OCI-LY7 (cell line): Measurements from ENCODE around the gene PRSS1. TPM values are rescaled to one million over a fixed set of nuclear protein-coding genes. Genes with fewer than 3 reads are reported as not detected.
"Not testable (repeated sequence)": the region's sequence is repeated elsewhere in the genome, so short reads cannot be mapped to it uniquely, and the experiment has no call there.

Experiments
- BruUV-seq: library from RNA; stranded (reverse); fragments of 400-500 nt; replicated peaks from 2 replicates; lab custom pipeline; 2021; lab: Mats Ljungman, UMichigan
- CTCF ChIA-PET: fragments of 300-600 bp; sonication (Branson Sonifier 250); formaldehyde crosslinking; loops from one replicate; lab custom pipeline; 2022; ENCODE audit warnings: antibody characterized with exemption; ENCODE audit not compliant: unreplicated experiment; lab: Charles Lee
- POLR2A ChIA-PET: fragments of 300-600 bp; sonication (Branson Sonifier 250); formaldehyde crosslinking; loops from one replicate; lab custom pipeline; 2022; ENCODE audit warnings: antibody characterized with exemption; lab: Charles Lee
- DNase-seq: peaks from one replicate; pipeline ENCODE4 v3.0.0-alpha.2; 2015; ENCODE audit warnings: low spot score
- H2AFZ ChIP-seq: fragments of 200-600 bp; sonication (generic), shearing (Covaris generic); 2 replicates; pipeline ENCODE4 v1.6.1; 2014; ENCODE audit warnings: mild to moderate bottlenecking, antibody characterized with exemption, low read length, moderate library complexity
- H3K27ac ChIP-seq: fragments of 200-600 bp; sonication (generic); 2 replicates; pipeline ENCODE4 v1.5.1; 2014; ENCODE audit warnings: mixed run types, low read depth, mild to moderate bottlenecking, moderate library complexity, low read length, inconsistent platforms; ENCODE audit not compliant: poor library complexity, severe bottlenecking
- H3K36me3 ChIP-seq: fragments of 200-600 bp; sonication (generic); 2 replicates; pipeline ENCODE4 v1.6.1; 2014; ENCODE audit warnings: mild to moderate bottlenecking, antibody characterized with exemption, low read length, moderate library complexity, mixed read lengths; ENCODE audit not compliant: insufficient read depth
- H3K4me1 ChIP-seq: fragments of 200-600 bp; sonication (generic); 2 replicates; pipeline ENCODE4 v1.5.1; 2014; ENCODE audit warnings: mild to moderate bottlenecking, low read length; ENCODE audit not compliant: insufficient read depth, poor library complexity, severe bottlenecking
- H3K4me2 ChIP-seq: fragments of 200-600 bp; sonication (generic); 2 replicates; pipeline ENCODE4 v1.6.1; 2014; ENCODE audit warnings: mild to moderate bottlenecking, low read length
- H3K4me3 ChIP-seq: fragments of 200-600 bp; sonication (generic); 2 replicates; pipeline ENCODE4 v1.5.1; 2014; ENCODE audit warnings: mild to moderate bottlenecking, low read depth, low read length; ENCODE audit not compliant: poor library complexity, severe bottlenecking
- H3K79me2 ChIP-seq: fragments of 200-600 bp; sonication (generic); 2 replicates; pipeline ENCODE4 v1.6.1; 2016; ENCODE audit warnings: low read depth, mild to moderate bottlenecking, low read length, moderate library complexity, mixed read lengths; ENCODE audit not compliant: insufficient read depth
- H3K9me2 ChIP-seq: fragments of 200-600 bp; sonication (generic); 2 replicates; pipeline ENCODE4 v1.6.1; 2016; ENCODE audit warnings: mild to moderate bottlenecking, low read length, mixed read lengths; ENCODE audit not compliant: insufficient read depth
- H3K9me3 ChIP-seq: fragments of 200-600 bp; sonication (generic); 2 replicates; pipeline ENCODE4 v1.6.1; 2014; ENCODE audit warnings: mild to moderate bottlenecking, mixed run types, low read length, mixed read lengths
- H4K20me1 ChIP-seq: fragments of 200-600 bp; sonication (generic); 2 replicates; pipeline ENCODE4 v1.6.1; 2014; ENCODE audit warnings: mild to moderate bottlenecking, antibody characterized with exemption, low read length, moderate library complexity, mixed read lengths; ENCODE audit not compliant: insufficient read depth
- EZH2phosphoT487 ChIP-seq: fragments of 200-600 bp; sonication (generic); IDR thresholded peaks from 2 replicates; pipeline ENCODE4 v1.6.1; 2018; ENCODE audit warnings: low read depth, borderline replicate concordance, mild to moderate bottlenecking, mixed run types, antibody characterized with exemption, low read length, moderate library complexity, mixed read lengths
- intact Hi-C: fragments of 100-400 bp; cut with micrococcal nuclease; formaldehyde crosslinking; loops from one replicate; pipeline ENCODE4 v1.10.0; 2022; ENCODE audit not compliant: unreplicated experiment
- total RNA-seq, 2 experiments: library from RNA; depleted of rRNA in 1 of 2; stranded (reverse); fragments of >200 nt in 1 of 2; shearing (Covaris generic) in 1 of 2; gene quantifications; 2 replicates each; pipeline ENCODE4 v1.2.3, GENCODE V29; 2014 to 2022
- TF ChIP-seq, protein P1 (sequence below): fragments of 200-600 bp; sonication (generic); conservative IDR thresholded peaks from 2 replicates; pipeline ENCODE4 v1.5.1; 2014; ENCODE audit warnings: mild to moderate bottlenecking, antibody characterized with exemption, low read length, moderate library complexity, mixed read lengths

Gene PRSS1
- total RNA-seq, 2 experiments from 2014 or later, result not detected

DNA sequence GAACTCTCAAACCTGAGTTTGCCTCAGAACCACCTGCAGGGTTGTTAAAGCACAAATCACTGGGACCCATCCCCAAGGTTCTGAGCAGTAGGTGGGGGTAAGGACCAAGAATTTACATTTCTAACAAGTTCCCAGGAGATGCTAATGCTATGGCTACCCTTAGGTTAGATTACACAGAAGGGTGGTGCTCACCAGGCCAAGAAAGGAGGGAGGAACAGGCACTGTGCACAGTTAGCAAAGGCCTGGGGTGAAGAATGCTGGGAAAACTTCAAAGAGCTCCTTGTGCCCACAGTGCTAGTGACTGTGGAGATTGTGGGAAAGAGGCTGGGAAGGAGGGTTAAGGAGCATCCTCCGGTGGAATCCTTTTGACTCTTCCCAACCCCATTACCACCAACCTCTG is 12.8 kb downstream of the PRSS1 start:
- H3K27ac ChIP-seq, result no peak overlapping the region
- BruUV-seq, result no TSS peak
- no peak for DNase-seq
- no peaks in the 10 kb centered on the region for H4K20me1 ChIP-seq
- CTCF ChIA-PET, result interaction anchor here (0.6 kb wide), 1 partner anchor 94 kb away, joined by 3 read pairs; no protein-coding TSS in a partner anchor
- H3K4me3 ChIP-seq, result no peak overlapping the region
- H3K9me3 ChIP-seq, result no peaks in the 10 kb centered on the region
- H3K36me3 ChIP-seq, result no peaks in the 10 kb centered on the region
- no peak for TF ChIP-seq EZH2phosphoT487
- TF ChIP-seq, protein P1, sequence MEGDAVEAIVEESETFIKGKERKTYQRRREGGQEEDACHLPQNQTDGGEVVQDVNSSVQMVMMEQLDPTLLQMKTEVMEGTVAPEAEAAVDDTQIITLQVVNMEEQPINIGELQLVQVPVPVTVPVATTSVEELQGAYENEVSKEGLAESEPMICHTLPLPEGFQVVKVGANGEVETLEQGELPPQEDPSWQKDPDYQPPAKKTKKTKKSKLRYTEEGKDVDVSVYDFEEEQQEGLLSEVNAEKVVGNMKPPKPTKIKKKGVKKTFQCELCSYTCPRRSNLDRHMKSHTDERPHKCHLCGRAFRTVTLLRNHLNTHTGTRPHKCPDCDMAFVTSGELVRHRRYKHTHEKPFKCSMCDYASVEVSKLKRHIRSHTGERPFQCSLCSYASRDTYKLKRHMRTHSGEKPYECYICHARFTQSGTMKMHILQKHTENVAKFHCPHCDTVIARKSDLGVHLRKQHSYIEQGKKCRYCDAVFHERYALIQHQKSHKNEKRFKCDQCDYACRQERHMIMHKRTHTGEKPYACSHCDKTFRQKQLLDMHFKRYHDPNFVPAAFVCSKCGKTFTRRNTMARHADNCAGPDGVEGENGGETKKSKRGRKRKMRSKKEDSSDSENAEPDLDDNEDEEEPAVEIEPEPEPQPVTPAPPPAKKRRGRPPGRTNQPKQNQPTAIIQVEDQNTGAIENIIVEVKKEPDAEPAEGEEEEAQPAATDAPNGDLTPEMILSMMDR, result no peak
- no peaks in the 10 kb centered on the region for H3K4me1 ChIP-seq
- POLR2A ChIA-PET, result no interaction called here
- no peaks in the 10 kb centered on the region for H3K79me2 ChIP-seq
- no peaks in the 10 kb centered on the region for H3K9me2 ChIP-seq
- no peak overlapping the region for H3K4me2 ChIP-seq
- H2AFZ ChIP-seq, result no peak overlapping the region
- intact Hi-C loops, result no loop called here

DNA sequence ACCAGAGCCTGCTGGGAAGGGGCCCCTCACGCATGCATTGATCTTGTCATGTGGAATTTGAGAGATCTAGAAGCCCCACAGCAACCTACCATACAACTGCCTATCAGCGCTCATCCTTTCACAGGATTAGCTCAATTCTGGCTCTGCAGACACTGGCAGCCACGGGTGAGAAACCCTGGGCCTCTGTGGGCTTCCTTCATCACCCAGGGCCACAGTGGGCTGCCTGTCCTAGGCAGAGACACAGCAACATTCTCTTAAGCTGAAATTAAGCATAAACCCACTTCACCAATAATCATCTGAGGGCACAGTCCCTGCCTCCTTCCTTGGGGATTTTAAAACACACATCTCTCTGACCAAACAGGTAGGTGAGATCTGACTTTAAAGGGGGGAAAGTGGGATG is 18.2 kb downstream of the PRSS1 start:
- H3K4me1 ChIP-seq, result peaks cover 30% of the 10 kb centered on the region
- H2AFZ ChIP-seq, result no peak overlapping the region
- intact Hi-C loops, result no loop called here
- H3K4me2 ChIP-seq, result no peak overlapping the region
- no peaks in the 10 kb centered on the region for H3K9me3 ChIP-seq
- no peak for DNase-seq
- no TSS peak for BruUV-seq
- CTCF ChIA-PET, result interaction anchor here (0.6 to 1.5 kb wide), 2 partner anchors 16 to 988 kb away, joined by 3 read pairs; no protein-coding TSS in a partner anchor
- no peaks in the 10 kb centered on the region for H3K36me3 ChIP-seq
- H3K9me2 ChIP-seq, result no peaks in the 10 kb centered on the region
- no peaks in the 10 kb centered on the region for H4K20me1 ChIP-seq
- no peak overlapping the region for H3K4me3 ChIP-seq
- POLR2A ChIA-PET, result interaction anchor here (0.6 kb wide), 1 partner anchor 12 kb away, joined by 4 read pairs; no protein-coding TSS in a partner anchor
- H3K79me2 ChIP-seq, result no peaks in the 10 kb centered on the region
- no peak for TF ChIP-seq EZH2phosphoT487
- TF ChIP-seq, protein P1, result no peak
- H3K27ac ChIP-seq, result no peak overlapping the region

DNA sequence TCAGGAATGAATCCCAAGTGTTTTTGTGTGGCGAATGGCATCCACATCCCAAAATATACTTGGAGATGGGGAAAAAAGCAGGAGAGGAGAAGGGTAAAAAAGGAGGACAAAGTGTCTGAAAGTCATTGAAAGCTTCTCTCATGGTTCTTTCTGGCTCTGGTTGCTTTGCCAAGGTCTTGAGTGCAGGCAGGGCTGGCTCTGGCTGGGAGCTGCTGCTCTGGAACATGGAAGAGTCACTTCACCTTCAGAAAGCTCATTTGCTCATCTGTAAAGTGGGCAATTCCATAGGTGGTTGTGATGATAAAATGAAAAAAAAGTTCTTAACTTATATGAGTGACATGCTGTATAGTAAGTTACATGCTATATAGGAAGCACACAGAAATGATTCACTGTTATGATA is 18.6 kb downstream of the PRSS1 start:
- H4K20me1 ChIP-seq, result no peaks in the 10 kb centered on the region
- H3K27ac ChIP-seq, result no peak overlapping the region
- H3K9me2 ChIP-seq, result no peaks in the 10 kb centered on the region
- no peaks in the 10 kb centered on the region for H3K9me3 ChIP-seq
- intact Hi-C loops, result no loop called here
- H2AFZ ChIP-seq, result no peak overlapping the region
- DNase-seq, result no peak
- ChIA-PET POLR2A (no interaction called here), CTCF (interaction anchor here (1.0 to 1.5 kb wide), 2 partner anchors 16 to 54 kb away, joined by 3 to 4 read pairs; no protein-coding TSS in a partner anchor)
- TF ChIP-seq, protein P1, result no peak
- BruUV-seq, result no TSS peak
- no peak overlapping the region for H3K4me3 ChIP-seq
- no peaks in the 10 kb centered on the region for H3K79me2 ChIP-seq
- no peak overlapping the region for H3K4me2 ChIP-seq
- no peaks in the 10 kb centered on the region for H3K36me3 ChIP-seq
- H3K4me1 ChIP-seq, result peaks cover 34% of the 10 kb centered on the region

DNA sequence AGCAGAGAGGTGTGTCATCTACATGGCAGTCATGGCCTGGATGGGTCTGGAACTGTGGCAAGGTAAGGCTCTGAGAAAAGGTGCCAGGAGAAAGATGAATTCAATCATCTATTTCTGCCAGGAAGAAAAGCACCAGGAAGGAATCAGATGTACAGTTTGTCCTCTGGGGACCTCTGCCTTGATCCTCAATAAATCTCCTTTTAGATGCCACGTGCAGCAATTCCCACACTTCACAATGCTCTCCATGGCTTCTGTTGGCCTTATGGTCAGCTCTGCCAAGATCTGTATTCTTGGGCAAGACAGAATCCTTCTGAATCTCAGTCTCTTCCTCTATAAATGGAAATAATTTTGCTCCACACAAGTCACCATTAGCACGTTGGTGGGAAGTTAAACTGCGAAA is 19.6 kb downstream of the PRSS1 start:
- intact Hi-C loops, BruUV-seq, H2AFZ ChIP-seq, H3K4me3 ChIP-seq, H3K79me2 ChIP-seq, H3K4me2 ChIP-seq, H3K9me2 ChIP-seq, H3K9me3 ChIP-seq, DNase-seq, H3K27ac ChIP-seq, POLR2A ChIA-PET, H4K20me1 ChIP-seq, H3K36me3 ChIP-seq: not testable (repeated sequence)
- CTCF ChIA-PET, result interaction anchor here (1.0 to 1.5 kb wide), 2 partner anchors 15 to 55 kb away, joined by 3 to 4 read pairs; no protein-coding TSS in a partner anchor
- H3K4me1 ChIP-seq, result peaks cover 35% of the 10 kb centered on the region
